GM23248 (cell line): ENCODE measurements around the gene HIVEP3. TPM values are rescaled to one million over a fixed set of nuclear protein-coding genes. Genes with fewer than 3 reads are reported as not detected.

Experiments used
- DNase-seq: peaks from one replicate; pipeline ENCODE4 v3.0.0-alpha.2; 2015
- H2AFZ ChIP-seq: fragments of 200-600 bp; sonication (generic); 2 replicates; pipeline ENCODE4 v1.6.1; 2016; ENCODE audit warnings: antibody characterized with exemption
- H3F3A ChIP-seq: fragments of 200-600 bp; sonication (generic); 2 replicates; pipeline ENCODE4 v1.6.1; 2016; ENCODE audit warnings: mild to moderate bottlenecking, antibody characterized with exemption, mixed run types; ENCODE audit not compliant: insufficient read depth
- H3K27ac ChIP-seq: fragments of 200-600 bp; sonication (generic); 2 replicates; pipeline ENCODE4 v1.5.1; 2016; ENCODE audit warnings: mild to moderate bottlenecking
- H3K27me3 ChIP-seq: fragments of 200-600 bp; sonication (generic); replicated peaks from 2 replicates; pipeline ENCODE4 v1.6.1; 2016; ENCODE audit warnings: mild to moderate bottlenecking; ENCODE audit not compliant: insufficient read depth
- H3K36me3 ChIP-seq: fragments of 200-600 bp; sonication (generic); 2 replicates; pipeline ENCODE4 v1.6.1; 2016; ENCODE audit warnings: low read depth, mild to moderate bottlenecking
- H3K4me1 ChIP-seq: fragments of 200-600 bp; sonication (generic); 2 replicates; pipeline ENCODE4 v1.6.1; 2016; ENCODE audit warnings: mild to moderate bottlenecking; ENCODE audit not compliant: insufficient read depth
- H3K4me2 ChIP-seq: fragments of 200-600 bp; sonication (generic); one replicate; pipeline ENCODE4 v1.6.1; 2016; ENCODE audit warnings: mild to moderate bottlenecking; ENCODE audit not compliant: unreplicated experiment
- H3K4me3 ChIP-seq: fragments of 200-600 bp; sonication (generic); 2 replicates; pipeline ENCODE4 v1.5.1; 2016; ENCODE audit warnings: mild to moderate bottlenecking
- H3K79me2 ChIP-seq: fragments of 200-600 bp; sonication (generic); 2 replicates; pipeline ENCODE4 v1.6.1; 2016; ENCODE audit warnings: mild to moderate bottlenecking; ENCODE audit not compliant: insufficient read depth
- H3K9ac ChIP-seq: fragments of 200-600 bp; sonication (generic); 2 replicates; pipeline ENCODE4 v1.6.1; 2016; ENCODE audit warnings: mild to moderate bottlenecking
- H3K9me2 ChIP-seq: fragments of 200-600 bp; sonication (generic); 2 replicates; pipeline ENCODE4 v1.6.1; 2016; ENCODE audit warnings: mixed run types, mild to moderate bottlenecking, moderate library complexity; ENCODE audit not compliant: insufficient read depth
- H3K9me3 ChIP-seq: fragments of 200-600 bp; sonication (generic); one replicate; pipeline ENCODE4 v1.6.1; 2017; ENCODE audit warnings: low read depth
- H4K20me1 ChIP-seq: fragments of 200-600 bp; sonication (generic); 2 replicates; pipeline ENCODE4 v1.6.0; 2016; ENCODE audit not compliant: insufficient read depth
- EZH2 ChIP-seq: fragments of 200-600 bp; sonication (generic); IDR thresholded peaks from 2 replicates; pipeline ENCODE4 v1.6.1; 2018; ENCODE audit warnings: antibody characterized with exemption, mild to moderate bottlenecking; ENCODE audit not compliant: insufficient read depth, poor library complexity, severe bottlenecking
- EZH2phosphoT487 ChIP-seq: fragments of 200-600 bp; sonication (generic); IDR thresholded peaks from 2 replicates; pipeline ENCODE4 v1.6.1; 2018; ENCODE audit warnings: antibody characterized with exemption, moderate library complexity, mild to moderate bottlenecking, low read depth; ENCODE audit not compliant: insufficient read depth
- WGBS, 2 experiments: methylation state at CpG; one replicate each; pipeline ENCODE4 v1.1.6; 2015 to 2017; ENCODE audit warnings: low lambda C conversion rate in 2 of 2, low coverage in 1 of 2; ENCODE audit errors: missing lambda C conversion rate in 2 of 2; 5-methylcytosine and 5-hydroxymethylcytosine counted together
- in situ Hi-C: fragments of 300-500 bp; cut with MboI; formaldehyde crosslinking; loops from 2 replicates; pipeline ENCODE4 v1.15.0; 2020
- polyA plus RNA-seq: library from polyadenylated mRNA; unstranded; fragments of >200 nt; fragmentation: Nextera tagmentation; extraction: Ambion mirVana; gene quantifications from 2 replicates; pipeline ENCODE4 v1.2.1, GENCODE V29; 2016
- total RNA-seq: library from RNA; depleted of rRNA; stranded (reverse); fragments of >200 nt; shearing (Covaris generic); gene quantifications from 2 replicates; pipeline ENCODE4 v1.2.3, GENCODE V29; 2014

Gene HIVEP3
- total and polyA plus RNA-seq, 2 experiments from 2014 or later = 1.7 to 7.2 TPM

DNA sequence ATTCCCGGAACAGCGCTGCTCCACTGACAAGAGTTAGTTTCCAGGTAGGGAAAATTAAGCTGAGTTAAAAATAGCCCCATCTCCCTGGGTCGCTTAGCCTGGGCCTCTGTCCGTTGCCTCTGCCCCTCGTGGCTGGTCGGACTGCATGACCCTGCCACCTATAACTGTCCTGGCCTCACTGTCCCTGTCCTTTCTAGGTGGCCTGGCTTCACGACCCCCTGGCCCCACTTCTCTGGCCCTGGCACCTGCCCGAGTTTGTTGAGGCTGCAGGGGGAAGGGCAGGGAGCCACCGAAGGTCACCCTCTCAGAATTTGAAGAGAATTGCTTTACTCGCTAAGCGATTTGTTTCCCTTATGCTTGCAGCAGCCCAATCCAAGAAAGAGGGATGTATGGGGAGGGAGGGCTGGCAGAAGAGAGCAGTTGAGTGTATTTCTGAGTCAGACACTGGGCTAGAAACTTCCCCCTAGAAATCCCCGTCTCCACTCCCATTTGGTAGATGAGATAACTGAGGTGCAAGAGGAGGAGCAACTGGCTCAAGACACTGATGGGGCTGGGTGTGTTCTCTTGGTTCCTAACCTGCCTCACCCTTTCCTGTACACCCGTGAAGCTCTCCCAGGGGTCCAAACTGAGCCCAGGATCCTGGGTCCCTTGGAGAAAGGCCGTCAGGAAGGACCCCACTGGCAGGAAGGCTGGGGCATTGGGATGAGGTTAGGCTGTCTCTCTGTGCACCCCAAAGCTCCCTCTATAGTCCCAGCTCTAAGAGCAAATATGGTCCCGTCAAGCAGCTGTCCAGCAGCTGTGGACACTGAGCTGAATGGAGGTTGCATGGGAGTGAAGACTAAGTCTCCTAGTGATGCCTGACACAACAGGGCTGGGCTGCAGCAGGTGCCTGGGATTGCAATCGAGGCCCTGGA, 431.3 kb downstream of the HIVEP3 start:
- Histone ChIP-seq H3K36me3 (no peaks in the 10 kb centered on the region), H2AFZ (no peak overlapping the region), H3K9me3 (no peaks in the 10 kb centered on the region), H4K20me1 (no peaks in the 10 kb centered on the region), H3K9me2 (no peaks in the 10 kb centered on the region), H3F3A (no peaks in the 10 kb centered on the region), H3K27ac (no peak overlapping the region), H3K4me1 (peaks cover 15% of the 10 kb centered on the region), H3K27me3 (no peaks in the 10 kb centered on the region), H3K4me2 (no peak overlapping the region), H3K4me3 (no peak overlapping the region), H3K79me2 (no peaks in the 10 kb centered on the region), H3K9ac (no peak overlapping the region)
- TF ChIP-seq EZH2phosphoT487 = no peak
- TF ChIP-seq EZH2 = no peak
- in situ Hi-C loops = no loop called here
- WGBS, 2 experiments = 74 to 76% methylated on average over 16 of the region's 16 CpGs
- DNase-seq = peak; percentile 17

DNA sequence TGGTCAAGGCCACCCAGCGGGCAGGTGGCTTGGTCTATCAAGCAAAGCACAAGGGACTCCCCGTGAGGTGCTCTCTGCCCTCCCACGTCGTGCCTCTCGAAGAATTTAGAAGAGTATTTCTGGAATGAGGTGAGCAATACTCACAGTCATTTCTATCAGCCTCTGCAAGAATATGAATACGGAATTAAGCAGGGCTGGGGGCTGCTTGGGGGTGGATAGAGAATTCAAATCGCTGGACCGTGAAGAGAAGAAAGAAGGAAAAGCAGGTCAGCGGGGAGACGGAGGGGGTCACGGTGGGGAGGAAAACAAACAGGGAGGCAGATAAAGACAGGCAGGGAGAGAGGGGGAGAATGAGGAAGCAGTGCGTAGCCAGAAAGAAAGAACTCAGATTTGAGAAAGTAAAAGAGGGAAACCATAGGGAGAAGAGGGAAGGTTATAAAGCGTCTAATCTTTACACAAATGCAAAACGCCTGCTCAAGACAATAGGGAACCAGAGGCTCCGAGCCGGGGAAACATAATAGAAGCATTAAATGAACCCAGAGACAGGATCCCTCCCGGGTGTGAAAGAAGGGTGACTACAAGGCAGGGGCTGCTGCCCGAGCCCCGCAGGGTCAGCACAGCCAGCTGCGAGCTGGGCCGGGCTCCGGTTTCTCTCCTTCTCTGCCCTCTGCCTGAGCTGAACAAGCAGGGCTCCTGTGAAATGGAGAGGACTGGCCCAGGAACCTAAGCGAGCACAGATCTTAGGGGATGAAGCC, 432.2 kb downstream of the HIVEP3 start:
- no peaks in the 10 kb centered on the region for H3K36me3 ChIP-seq
- peaks cover 15% of the 10 kb centered on the region for H3K4me1 ChIP-seq
- H2AFZ ChIP-seq = no peak overlapping the region
- no peaks in the 10 kb centered on the region for H4K20me1 ChIP-seq
- H3K79me2 ChIP-seq = no peaks in the 10 kb centered on the region
- peak; percentile 32 for DNase-seq
- no peaks in the 10 kb centered on the region for H3K9me3 ChIP-seq
- H3K27ac ChIP-seq = no peak overlapping the region
- H3F3A ChIP-seq = no peaks in the 10 kb centered on the region
- H3K4me2 ChIP-seq = no peak overlapping the region
- WGBS, 2 experiments = 82 to 85% methylated on average over 23 of the region's 23 CpGs
- H3K9me2 ChIP-seq = no peaks in the 10 kb centered on the region
- in situ Hi-C loops = no loop called here
- no peak overlapping the region for H3K4me3 ChIP-seq
- no peaks in the 10 kb centered on the region for H3K27me3 ChIP-seq
- TF ChIP-seq EZH2 = no peak
- TF ChIP-seq EZH2phosphoT487 = no peak
- no peak overlapping the region for H3K9ac ChIP-seq

DNA sequence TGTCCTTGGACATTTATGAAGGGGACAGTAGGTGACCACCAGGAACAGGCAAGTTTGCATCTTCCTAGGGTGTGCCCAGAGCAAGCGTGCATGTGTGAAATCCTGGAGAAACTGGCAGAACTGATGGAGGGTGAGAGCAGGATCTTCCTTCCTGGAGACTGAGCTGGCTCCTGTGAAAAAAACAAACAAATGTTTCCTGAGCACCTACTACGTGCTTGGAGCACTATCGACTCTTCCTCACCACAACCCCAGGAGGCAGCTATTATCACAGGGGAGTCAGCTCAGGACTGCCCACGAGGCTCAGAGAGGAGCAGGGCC, 432.7 kb downstream of the HIVEP3 start:
- Histone ChIP-seq H4K20me1 (no peaks in the 10 kb centered on the region), H3K9me3 (no peaks in the 10 kb centered on the region), H3K4me1 (peaks cover 15% of the 10 kb centered on the region), H3K9ac (no peak overlapping the region), H3K4me3 (no peak overlapping the region), H3K36me3 (no peaks in the 10 kb centered on the region), H2AFZ (no peak overlapping the region), H3F3A (no peaks in the 10 kb centered on the region), H3K9me2 (no peaks in the 10 kb centered on the region), H3K27me3 (no peaks in the 10 kb centered on the region), H3K79me2 (no peaks in the 10 kb centered on the region), H3K4me2 (no peak overlapping the region), H3K27ac (no peak overlapping the region)
- TF ChIP-seq EZH2phosphoT487 (no peak), EZH2 (no peak)
- no peak for DNase-seq
- 91% methylated on average over 4 of the region's 4 CpGs for whole genome bisulfite sequencing, 2 experiments
- in situ Hi-C loops = no loop called here

DNA sequence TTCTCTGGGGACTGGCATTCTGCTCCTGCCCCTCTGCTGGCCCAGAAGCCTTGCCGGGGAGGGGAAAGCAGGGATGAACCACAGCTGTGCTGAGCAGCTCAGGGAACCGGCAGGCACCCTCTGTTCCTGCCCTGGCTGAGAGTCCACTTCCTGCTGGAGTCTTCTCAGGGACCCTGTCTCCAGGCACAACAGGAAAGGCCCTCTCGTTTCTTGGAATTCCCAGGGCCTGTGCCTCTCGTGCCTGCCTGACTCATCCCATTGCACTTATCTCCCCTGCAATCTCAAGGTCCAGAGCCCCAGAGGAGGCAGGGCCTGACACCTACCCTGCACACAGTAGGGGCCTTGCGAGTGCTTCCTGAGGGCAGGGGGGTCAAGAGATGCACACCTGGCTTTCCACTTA, 433.1 kb downstream of the HIVEP3 start:
- peak; percentile 70 for DNase-seq
- Histone ChIP-seq H3K4me2 (no peak overlapping the region), H3K9me2 (no peaks in the 10 kb centered on the region), H3K27me3 (no peaks in the 10 kb centered on the region), H3K4me1 (peaks cover 15% of the 10 kb centered on the region), H3K36me3 (no peaks in the 10 kb centered on the region), H3K9ac (no peak overlapping the region), H3F3A (no peaks in the 10 kb centered on the region), H3K4me3 (no peak overlapping the region), H4K20me1 (no peaks in the 10 kb centered on the region), H3K27ac (no peak overlapping the region), H2AFZ (no peak overlapping the region), H3K79me2 (no peaks in the 10 kb centered on the region), H3K9me3 (no peaks in the 10 kb centered on the region)
- WGBS, 2 experiments = 27 to 37% methylated on average over 5 of the region's 5 CpGs
- in situ Hi-C loops = no loop called here
- TF ChIP-seq EZH2 (no peak), EZH2phosphoT487 (no peak)
